GM19397 (cell line): ENCODE results near the gene LIPG.
"Not testable (repeated sequence)": the region's sequence is repeated elsewhere in the genome, so short reads cannot be mapped to it uniquely, and the experiment has no call there.

Experiments used
- ATAC-seq: cut with Tn5 transposase; IDR thresholded peaks from one replicate; pipeline ENCODE4 v1.9.1; 2021; ENCODE audit warnings: mild to moderate bottlenecking, moderate library complexity; ENCODE audit not compliant: unreplicated experiment

LIPG gene

DNA sequence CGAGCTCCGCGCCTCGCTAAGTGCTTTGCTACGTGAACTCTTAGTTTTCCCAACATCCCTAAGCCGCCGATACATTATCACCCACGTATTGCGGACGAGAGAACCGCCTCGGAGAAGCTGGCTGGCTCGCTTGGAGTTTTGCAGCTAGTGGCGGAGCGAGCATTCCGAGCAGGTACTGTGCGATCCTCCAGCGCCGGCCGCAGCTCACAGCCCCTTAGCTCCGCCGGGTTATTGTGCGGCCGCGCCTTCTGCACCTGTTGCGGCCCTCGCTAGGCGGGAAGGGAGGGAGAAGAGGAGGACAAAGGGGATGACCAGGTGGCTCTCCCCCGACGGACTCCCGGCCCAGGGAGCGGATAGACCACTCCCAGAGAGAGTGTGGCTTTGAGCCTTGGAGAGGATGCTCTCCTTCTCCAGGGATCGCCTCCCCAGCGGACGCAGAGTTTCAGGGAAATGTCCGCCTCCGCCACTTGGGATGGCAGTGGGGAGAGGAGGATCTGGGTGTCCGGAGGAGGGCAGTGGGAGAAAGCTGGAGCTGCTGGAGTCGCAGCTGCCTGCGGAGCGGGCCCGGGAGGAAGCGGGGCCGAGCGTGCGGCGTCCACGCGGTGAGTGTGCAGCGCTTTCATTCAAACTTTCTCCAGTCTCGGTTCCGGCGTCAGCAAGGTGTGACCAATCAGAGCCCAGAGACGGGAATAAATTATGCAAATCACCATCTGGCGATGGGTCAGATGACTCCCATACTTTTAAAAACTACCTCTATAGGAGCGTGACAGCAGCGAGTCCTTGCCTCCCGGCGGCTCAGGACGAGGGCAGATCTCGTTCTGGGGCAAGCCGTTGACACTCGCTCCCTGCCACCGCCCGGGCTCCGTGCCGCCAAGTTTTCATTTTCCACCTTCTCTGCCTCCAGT, at the start of gene LIPG:
Gene LIPG (plus strand): TSS at position 769 of the 905 bp plus-strand sequence. CDS start 252 bp downstream, outside the sequence.
- peak; percentile 65 for ATAC-seq

DNA sequence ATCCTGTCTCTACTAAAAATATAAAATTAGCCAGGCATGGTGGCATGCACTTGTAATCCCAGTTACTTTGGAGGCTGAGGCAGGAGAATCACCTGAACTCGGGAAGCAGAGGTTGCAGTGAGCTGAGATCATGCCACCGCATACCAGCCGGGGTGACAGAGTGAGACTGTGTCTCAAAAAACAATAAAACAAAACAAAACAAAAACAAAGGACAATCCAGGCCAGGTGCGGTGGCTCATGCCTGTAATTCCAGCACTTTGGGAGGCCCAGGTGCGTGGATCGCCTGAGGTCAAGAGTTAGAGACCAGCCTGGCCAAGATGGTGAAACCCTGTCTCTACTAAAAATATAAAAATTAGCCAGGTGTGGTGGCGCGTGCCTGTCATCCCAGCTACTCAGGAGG, 49.0 kb upstream of the LIPG start:
- not testable (repeated sequence) for ATAC-seq

GRCh38 chr18:49514577-49514976, 47.3 kb upstream of the LIPG start:
- no peak for ATAC-seq

- ATAC-seq, result not testable (repeated sequence)
These were observed 46.9 kb upstream of the LIPG start for GRCh38 chr18:49515003-49515402.

DNA sequence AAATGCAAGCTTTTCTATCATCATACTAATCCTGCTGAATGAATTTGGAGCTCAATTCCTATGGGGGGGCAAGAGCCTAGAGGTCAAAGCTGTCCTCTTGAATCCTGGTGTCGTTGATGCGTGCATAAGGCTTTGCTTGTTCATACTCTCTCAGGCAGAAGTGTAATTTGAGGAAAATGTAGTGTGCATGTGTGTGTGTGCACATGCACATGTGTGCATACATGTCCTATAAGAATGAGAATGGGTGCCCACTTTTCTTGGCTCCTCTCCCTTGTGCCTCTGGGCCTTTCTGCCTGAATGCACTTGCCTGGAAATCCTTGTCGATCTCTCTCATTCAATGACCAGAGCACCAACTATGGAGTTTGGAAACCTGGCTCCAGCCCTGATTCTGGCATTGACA, 46.3 kb upstream of the LIPG start:
- ATAC-seq, result no peak

DNA sequence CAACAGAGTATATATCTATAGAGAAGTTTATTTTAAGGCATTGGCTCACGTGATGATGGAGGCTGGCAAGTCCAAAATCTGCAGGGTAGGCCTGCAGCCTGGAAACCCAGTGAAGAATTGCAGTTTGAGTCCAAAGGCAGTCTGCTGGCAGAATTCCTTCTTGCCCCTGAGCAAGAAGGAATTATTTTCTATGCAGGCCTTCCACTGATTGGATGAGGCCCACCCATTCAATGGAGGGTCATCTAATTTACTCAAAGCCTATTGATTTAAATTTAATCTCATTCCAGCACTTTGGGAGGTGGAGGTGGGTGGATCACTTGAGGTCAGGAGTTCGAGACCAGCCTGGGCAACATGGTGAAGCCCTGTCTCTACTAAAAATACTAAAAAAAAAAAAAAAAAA, 44.4 kb upstream of the LIPG start:
- no peak for ATAC-seq

GRCh38 chr18:49519101-49519971, 42.5 kb upstream of the LIPG start:
- no peak for ATAC-seq

DNA sequence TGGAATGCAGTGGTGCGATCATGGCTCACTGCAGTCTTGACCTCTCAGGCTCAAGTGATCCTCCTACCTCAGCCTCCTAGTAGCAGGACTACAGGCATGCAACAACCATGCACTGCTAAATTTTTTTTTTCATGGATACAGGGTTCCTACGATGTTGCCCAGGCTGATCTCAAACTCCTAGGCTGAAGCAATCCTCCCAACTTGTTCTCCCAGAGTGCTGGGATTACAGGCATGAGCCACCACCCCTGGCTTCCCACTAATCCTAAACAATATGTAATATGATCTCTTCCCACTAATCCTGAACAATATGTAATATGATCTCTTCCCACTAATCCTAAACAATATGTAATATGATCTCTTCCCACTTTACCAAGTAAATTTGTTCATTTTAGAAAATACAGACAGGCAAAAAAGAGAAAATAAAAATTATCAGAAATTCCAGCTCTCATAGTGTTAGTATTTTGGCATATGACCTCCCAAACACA, 41.2 kb upstream of the LIPG start:
- ATAC-seq, result no peak

DNA sequence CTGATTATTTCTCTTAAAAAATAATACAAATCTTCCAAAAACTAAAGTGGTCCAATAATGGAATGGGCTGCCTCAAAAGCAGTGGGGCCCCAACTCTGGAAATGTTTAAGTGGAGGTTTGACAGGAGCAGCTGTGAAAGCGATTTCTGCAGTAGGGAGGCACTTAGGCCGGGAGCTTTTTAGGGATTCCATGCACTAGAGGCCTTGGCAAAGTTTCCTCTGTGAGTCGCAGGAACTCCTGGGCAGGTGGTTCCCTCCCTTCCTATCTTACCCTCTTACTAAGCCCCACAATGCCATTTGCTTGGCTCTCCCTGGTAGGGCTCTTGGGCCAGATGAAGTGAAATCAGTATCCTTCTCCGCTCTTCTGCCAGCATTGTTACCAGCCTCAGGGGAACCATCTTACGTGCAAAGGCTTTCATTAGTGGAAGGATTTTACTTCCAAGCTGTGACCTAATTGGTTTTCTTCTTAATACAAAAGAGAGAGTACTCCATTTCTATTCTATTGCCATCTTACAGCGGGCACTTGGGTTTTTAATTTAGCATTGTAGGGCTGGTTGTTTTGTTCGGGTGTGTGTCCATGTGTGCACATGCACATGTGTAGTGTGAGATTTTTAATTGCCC, 40.5 kb upstream of the LIPG start:
- no peak for ATAC-seq

- not testable (repeated sequence) for ATAC-seq
These were observed 38.2 kb upstream of the LIPG start for GRCh38 chr18:49523580-49524093.

DNA sequence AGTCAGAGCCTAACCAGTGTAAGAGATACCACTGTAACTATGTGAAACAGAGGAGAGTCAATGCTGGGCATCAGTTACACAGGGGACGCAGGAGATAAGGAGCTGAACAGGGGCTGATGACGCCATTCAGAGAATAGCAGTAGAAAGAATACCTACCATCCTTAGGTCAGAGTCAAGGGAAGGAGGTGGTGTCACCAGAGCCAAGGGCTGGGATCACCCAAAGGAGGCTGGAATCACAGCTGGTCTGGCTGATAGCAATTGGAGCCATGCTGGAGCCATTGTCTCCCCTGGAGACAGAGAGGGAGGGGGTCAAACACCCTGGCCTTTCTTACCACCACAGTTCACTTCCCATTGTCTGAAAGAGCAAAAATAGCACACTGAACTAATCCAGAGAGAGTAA, 37.5 kb upstream of the LIPG start:
- ATAC-seq, result no peak

DNA sequence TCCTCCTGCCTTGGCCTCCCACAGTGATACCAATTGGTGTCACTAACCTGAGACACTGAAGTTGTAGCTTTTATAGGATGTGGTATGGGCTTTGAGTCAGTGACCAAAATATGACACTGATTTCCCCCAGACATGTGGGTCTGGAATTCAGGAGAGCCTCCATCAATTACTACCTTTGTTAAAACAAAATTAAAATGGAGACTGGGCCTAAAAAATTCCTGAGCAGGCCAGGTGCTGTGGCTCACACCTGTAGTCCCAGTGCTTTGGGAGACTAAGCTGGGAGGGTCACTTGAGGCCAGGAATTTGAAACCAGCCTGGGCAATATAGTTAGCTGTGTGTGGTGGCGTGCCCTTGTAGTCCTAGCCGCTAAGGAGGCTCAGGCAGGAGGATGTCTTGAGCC, 36.9 kb upstream of the LIPG start:
- no peak for ATAC-seq

DNA sequence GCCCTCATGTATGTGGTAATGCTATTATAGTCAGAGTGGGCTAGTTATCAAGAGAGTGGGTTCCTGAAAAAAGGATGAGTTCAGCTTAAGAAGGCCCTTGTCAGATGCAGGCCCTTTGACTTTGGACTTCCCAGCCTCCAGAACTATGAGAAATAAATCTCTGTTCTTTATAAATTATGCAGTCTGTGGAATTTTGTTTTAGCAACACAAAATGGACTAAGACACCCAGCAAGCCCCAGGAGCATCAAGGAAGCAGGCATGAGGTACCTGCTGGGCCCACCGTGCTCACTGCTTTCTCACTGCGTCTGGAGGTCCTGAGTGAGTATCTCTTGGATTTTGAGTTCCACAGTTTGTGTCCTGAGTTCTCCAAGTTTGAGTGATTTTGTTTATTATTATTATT, 35.9 kb upstream of the LIPG start:
- no peak for ATAC-seq

DNA sequence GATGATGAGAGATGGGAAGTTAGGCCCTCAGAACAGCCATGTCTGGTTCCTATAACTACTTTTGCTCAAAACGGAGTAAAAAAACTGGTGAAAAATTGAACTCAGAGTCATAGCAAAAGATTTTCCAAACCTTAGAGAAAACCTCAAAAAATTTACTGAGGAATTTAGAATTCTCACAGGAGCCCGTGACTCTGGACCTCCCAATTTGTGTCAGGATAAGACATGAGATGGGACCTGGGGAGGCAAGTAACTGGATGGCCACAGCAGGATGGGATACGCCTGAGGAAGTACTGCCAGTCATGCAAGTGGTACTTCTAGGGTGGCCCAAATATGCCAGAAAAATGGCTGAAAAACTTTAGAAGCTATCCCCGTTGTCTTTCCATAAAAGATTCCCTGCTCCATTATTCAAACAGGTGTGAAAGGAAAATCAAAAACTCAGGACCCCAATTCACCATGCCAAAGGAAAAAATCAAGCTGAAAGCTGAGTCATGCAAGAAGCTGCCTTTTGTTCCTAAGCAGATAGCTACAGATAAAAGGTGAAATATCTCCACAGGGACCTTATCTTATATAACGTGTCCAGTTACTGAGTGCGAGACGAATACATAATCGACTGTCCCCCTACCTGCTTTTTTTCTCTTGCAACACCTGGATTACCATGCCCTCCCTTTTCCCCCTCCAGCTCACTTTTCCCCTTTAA, 34.1 kb upstream of the LIPG start:
- ATAC-seq, result no peak

GRCh38 chr18:49529596-49529995, 32.3 kb upstream of the LIPG start:
- ATAC-seq, result no peak

- ATAC-seq, result no peak
These were observed 30.1 kb upstream of the LIPG start for GRCh38 chr18:49531678-49532153.

DNA sequence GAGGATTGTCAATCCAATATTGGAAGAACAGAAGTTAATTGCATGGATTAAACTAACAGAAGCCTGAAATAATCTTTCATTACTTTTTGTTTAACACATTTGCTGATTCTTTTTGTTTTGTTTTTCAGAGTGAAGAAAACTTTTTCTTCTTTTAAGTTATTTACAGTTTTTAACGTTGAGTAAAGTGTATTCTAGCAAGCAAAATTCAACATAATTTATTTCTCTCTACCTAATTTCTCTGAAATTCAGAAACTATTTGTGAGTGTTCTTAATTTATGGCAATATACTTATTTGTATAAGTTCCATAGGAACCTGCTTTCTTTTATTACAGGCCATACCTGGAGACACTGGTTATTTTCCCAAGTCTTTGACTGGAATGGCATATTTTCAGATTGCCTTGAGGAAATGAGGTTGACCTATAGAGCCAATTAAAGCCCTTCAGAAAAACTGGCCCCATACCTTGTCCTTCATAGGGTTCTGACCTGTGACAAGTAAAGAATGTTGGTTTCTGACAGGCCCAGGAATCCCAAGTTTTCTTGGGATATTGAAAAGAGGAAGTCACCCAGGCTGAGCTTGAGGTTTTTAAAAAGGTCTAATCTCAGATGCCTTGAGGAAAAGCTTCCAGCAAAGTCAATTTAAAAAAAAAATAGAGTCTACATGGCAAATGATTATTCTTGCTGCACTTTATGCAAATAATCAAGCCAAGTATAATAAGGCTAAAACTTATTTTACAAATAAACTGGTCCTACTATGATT, 26.8 kb upstream of the LIPG start:
- no peak for ATAC-seq

DNA sequence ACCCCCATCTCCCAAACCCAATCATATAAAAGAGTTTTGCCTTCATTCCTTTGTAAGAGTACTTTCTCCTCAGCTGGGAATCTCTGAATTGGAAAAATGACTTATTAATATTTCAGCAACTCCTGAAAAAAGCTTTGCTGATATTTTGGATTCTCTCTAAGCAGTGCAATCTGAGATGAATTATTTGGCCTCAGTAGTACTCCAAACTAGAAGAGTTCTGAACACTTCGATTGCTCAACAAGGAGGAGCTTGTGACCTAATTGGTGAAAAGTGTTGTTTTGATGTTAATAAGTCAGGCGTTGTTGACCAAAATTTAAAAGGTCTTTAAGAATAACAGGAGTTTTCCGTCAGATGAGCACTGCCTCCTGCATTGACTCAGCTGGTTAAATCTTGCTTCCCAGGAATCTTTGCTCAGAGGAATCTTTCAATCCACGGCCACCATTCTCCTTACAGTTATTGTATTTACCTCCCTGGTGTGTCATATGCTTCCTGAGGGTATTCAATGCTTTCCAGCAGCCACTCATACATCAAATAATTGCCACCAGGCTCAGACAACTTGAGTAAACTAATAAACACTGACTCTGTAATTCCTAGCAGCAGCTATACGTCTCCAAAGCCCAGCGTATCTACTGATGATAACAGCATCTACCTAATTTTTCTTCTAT, 24.5 kb upstream of the LIPG start:
- ATAC-seq, result no peak

- no peak for ATAC-seq
These were observed 17.5 kb upstream of the LIPG start for GRCh38 chr18:49544362-49544761.
